Activated CD8-positive, alpha-beta memory T cell treated with anti-CD3 and anti-CD28 coated beads for 4 hours (primary cell): ENCODE measurements around the gene CD68.
"Not testable (repeated sequence)": the region's sequence is repeated elsewhere in the genome, so short reads cannot be mapped to it uniquely, and the experiment has no call there.

Source experiments
- DNase-seq, 2 donors: peaks; one replicate each; pipeline ENCODE4 v3.0.0-alpha.2; 2020; ENCODE audit warnings: low read depth in 2 of 2

The CD68 gene

GRCh38 chr17:7613769-7614424 lies 34.5 kb downstream of the CD68 start:
- no peak for DNase-seq

- peak; percentile 97 to 99 for DNase-seq
These were observed 35.2 kb downstream of the CD68 start, which contains the start of gene FXR2 for GRCh38 chr17:7614425-7615264. Gene FXR2, minus strand, starts transcription at chr17:7614897. Its CDS starts 365 bp downstream, at chr17:7614532.

GRCh38 chr17:7615265-7615747 lies 35.9 kb downstream of the CD68 start:
- DNase-seq = no peak

DNA sequence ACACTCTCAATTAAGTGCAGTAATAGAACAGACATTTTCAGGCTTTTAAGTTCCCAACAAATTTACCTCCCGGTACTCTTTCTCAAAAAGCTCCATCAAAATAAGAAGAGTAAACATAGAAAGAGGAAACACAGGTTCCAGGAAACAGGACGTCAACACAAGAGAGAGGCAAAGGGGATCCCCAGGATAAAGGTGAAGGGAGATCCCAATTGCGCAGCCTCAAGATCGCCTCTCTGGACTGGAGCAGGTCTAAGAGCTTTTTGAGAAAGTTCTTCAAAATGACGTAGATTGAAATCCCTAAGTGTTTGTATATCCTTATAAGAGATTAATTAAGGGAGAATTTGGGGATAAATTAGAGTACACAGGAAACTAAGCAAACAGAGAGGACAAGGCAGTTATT lies 39.2 kb downstream of the CD68 start:
- DNase-seq = no peak

- no peak for DNase-seq
These were observed 41.4 kb downstream of the CD68 start for GRCh38 chr17:7620835-7621234.

GRCh38 chr17:7623661-7624060 lies 44.2 kb downstream of the CD68 start:
- no peak for DNase-seq

DNA sequence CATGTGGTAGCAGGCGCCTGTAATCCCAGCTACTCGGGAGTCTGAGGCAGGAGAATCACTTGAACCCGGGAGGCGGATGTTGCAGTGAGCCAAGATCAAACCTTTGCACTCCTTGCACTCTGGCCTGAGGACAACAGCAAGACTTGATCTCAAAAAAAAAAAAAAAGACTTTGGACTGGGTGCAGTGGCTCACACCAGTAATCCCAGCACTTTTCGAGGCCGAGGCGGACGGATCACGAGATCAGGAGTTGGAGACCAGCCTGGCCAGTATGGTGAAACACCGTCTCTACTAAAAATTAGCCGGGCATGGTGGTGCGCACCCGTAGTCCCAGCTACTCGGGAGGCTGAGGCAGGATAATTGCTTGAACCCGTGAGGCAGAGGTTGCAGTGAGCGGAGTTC lies 46.3 kb downstream of the CD68 start:
- not testable (repeated sequence) for DNase-seq

DNA sequence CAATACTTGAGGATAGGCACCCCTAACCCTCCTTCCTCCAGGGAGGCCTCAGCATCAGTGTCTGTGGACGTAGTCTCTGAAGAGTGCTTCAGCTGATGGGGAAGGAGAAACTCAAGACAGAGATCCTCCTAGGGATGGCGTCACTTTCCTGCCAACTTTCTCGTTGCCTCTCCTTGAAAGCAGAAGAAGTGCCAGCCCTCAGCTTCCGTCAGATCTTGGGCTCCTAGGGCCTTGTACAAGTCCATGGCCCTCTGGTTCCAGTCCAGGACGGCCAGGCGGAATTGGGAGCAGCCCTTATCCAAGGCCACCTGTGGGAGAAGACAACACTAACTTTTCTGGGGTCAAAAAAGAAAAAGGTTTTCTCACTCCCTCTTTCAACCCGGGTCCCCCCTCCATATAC lies 46.9 kb downstream of the CD68 start:
- no peak for DNase-seq

- DNase-seq = no peak
These were observed 47.5 kb downstream of the CD68 start for GRCh38 chr17:7626956-7627249.

DNA sequence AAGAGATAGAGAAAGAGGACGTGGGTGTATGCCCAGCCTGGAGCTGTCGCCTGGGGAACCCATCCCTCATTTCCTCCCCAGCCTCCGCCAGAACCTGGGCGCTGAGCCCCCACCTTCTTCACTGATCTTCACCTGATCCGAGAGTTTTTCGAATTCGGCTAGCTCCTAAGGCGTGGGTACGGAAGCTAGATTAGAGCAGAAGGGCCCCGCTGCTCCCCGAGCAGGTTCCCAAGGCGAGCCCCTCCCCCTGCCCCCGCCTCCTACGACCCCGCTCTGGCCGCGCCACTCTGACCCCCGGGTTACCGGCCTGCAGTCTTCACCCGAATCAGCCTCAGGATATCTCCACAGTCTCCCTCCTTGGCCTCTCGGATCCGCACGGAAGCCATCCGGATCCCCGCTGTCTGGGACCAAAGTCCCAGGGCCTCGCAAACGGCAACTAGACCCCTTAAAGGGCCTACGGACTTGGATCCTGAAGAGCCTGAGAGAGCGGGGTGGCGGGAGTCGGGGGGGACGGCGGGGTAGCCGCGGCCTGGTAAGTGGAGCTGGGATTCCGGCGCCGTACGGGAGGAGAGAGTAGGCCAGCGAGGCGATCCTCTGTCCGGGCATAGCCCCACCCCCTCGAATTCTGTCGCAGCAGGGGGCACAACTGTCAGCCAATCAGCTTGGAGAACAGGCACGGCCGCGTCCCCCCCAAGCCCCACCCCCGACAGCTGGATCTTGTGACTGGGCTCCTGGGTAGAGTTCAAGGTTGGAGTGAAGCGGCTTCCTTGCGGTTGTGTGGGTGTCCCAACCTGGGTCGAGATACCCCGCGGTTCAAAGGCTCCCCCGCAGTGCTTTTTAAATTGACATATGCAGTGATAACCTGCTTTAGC lies 48.0 kb downstream of the CD68 start, which contains the start of gene SAT2:
Gene SAT2 (minus strand): TSS at position 572 of the 872 bp plus-strand sequence. CDS start 186 bp downstream, at position 386.
- DNase-seq = peak; percentile 80

GRCh38 chr17:7629939-7630571 lies 50.6 kb downstream of the CD68 start, which contains the start of gene SHBG:
Gene SHBG, plus strand, starts transcription at chr17:7630135. Its CDS starts 38 bp downstream, at chr17:7630173.
- no peak for DNase-seq
